Stomach (tissue), 9 donors: ENCODE measurements around the gene ZMYND8. TPM values are rescaled to one million over a fixed set of nuclear protein-coding genes. Genes with fewer than 3 reads are reported as not detected.
"Not testable (repeated sequence)": the region's sequence is repeated elsewhere in the genome, so short reads cannot be mapped to it uniquely, and the experiment has no call there.

ENCODE experiments used
- DNase-seq, 2 donors: peaks; one replicate each; pipeline versions ENCODE4 v3.0.0 to v3.0.0-alpha.2; 2013 to 2019
- H3K27ac ChIP-seq, 5 donors: fragments of 200-600 bp in 4 of 5; sonication (generic) in 4 of 5; one replicate each; pipeline ENCODE4 v1.5.1; 2013 to 2019; ENCODE audit warnings: mild to moderate bottlenecking in 1 of 5, moderate library complexity in 1 of 5
- H3K27me3 ChIP-seq, 3 donors: fragments of 200-600 bp; sonication (generic); one replicate each; pipeline ENCODE4 v1.5.1; 2017 to 2019; ENCODE audit warnings: mixed run types in 1 of 3
- H3K36me3 ChIP-seq, 4 donors: fragments of 200-600 bp; sonication (generic); 1 replicate in 3 of 4; 2 replicates in 1 of 4; pipeline ENCODE4 v1.5.1; 2016 to 2019
- H3K4me1 ChIP-seq, 4 donors: fragments of 200-600 bp; sonication (generic); one replicate each; pipeline ENCODE4 v1.5.1; 2016 to 2019
- H3K4me3 ChIP-seq, 4 donors: fragments of 200-600 bp; sonication (generic) in 3 of 4; one replicate each; pipeline ENCODE4 v1.5.1; 2016 to 2019; ENCODE audit warnings: mild to moderate bottlenecking in 1 of 4
- H3K9me3 ChIP-seq, 4 donors: fragments of 200-600 bp; sonication (generic); one replicate each; pipeline ENCODE4 v1.5.1; 2016 to 2019
- EP300 ChIP-seq: sonication (generic); formaldehyde crosslinking; IDR thresholded peaks from one replicate; pipeline ENCODE4 v1.6.1; 2017; ENCODE audit warnings: antibody characterized with exemption
- POLR2A ChIP-seq, 4 donors: fragments of 450-650 bp; IDR thresholded peaks; one replicate each; pipeline ENCODE4 v1.6.1; 2016; ENCODE audit warnings: antibody characterized with exemption in 4 of 4, control low read depth in 2 of 4, mild to moderate bottlenecking in 1 of 4, moderate library complexity in 1 of 4
- POLR2AphosphoS5 ChIP-seq, 3 donors: sonication (generic); formaldehyde crosslinking; IDR thresholded peaks; one replicate each; pipeline ENCODE4 v1.6.1; 2016; ENCODE audit warnings: antibody characterized with exemption in 3 of 3
- WGBS, 5 donors: extraction: QIAGEN DNeasy Blood & Tissue Kit in 3 of 5; methylation state at CpG; one replicate each; pipeline versions ENCODE4 v1.1.5 to v1.1.7; 2013 to 2018; 5-methylcytosine and 5-hydroxymethylcytosine counted together
- intact Hi-C: fragments of 100-400 bp; cut with DNase I; formaldehyde crosslinking; loops from one replicate; pipeline ENCODE4 v1.15.1; 2023; ENCODE audit warnings: low total_unique reads
- polyA plus RNA-seq, 3 donors: library from polyadenylated mRNA; stranded (reverse); fragments of 200-250 nt; gene quantifications; one replicate each; pipeline ENCODE4 v1.2.3, GENCODE V29; 2013
- total RNA-seq, 5 donors: library from RNA; depleted of rRNA; stranded (reverse); fragments of >200 nt; gene quantifications; one replicate each; pipeline versions ENCODE4 v1.1.0 to v1.2.3, GENCODE V29; 2014 to 2016
- TF ChIP-seq, protein P1 (sequence below), 7 experiments: fragments of 450-650 bp in 4 of 7; fragments of 200-600 bp in 3 of 7; sonication (generic) in 3 of 7; IDR thresholded peaks; one replicate each; pipeline ENCODE4 v1.5.1; 2016 to 2019; ENCODE audit warnings: antibody characterized with exemption in 7 of 7, control low read depth in 2 of 7, mild to moderate bottlenecking in 1 of 7
- donor health status: healthy with polysubstance abuse.
- donor health status: Bipolar disorder and iron deficiency.
- donor health status: healthy.

The ZMYND8 gene
- total and polyA plus RNA-seq, 8 donors: 9.2 to 82.6 (median 39.4) TPM

DNA sequence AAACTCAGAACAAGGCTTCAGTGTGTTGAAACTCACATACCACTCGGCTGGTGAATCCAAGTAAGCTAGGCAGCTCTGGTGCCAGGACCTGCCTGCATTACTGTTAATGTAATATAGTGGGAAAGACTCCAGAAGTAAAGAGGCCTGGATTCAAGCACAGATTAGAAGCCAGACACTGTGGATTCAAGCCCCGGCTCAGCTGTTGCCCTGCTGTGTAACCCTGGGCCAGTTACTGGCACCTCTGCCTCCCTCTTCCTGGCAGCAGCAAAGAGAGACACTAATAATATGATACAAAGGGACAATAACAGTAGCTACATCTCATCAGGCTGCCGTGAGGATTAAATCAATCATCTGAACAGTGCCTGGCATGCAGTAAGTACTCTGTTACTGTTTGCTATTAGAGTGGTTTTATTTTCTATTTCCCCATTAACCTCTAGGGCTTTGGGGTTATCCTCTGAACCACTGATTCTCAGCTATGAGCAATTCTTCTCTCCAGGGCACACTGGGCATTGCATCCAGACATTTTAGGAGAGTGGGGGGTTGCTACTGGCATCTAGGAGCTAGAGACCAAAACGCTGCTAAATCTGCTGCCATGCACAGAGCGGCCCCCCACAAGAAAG lies 92.9 kb downstream of the ZMYND8 start:
- H3K4me3 ChIP-seq: no peak overlapping the region
- TF ChIP-seq EP300 (no peak), POLR2AphosphoS5 (IDR thresholded peaks at IDR 0.05) (peak in 1 of 3 donors; percentile 7)
- H3K4me1 ChIP-seq: peaks cover 14 to 37% (median 29%) of the 10 kb centered on the region in 4 donors
- intact Hi-C loops: loop anchor here (10.0 kb wide), 1 partner anchor 361 kb away; no protein-coding TSS in a partner anchor
- DNase-seq: peak in 1 of 2 donors; percentile 27
- peak overlapping the region in 3 of 5 donors; percentile 33 to 52 (median 44) for H3K27ac ChIP-seq
- peaks cover 19 to 92% (median 90%) of the 10 kb centered on the region in 4 donors for H3K36me3 ChIP-seq
- H3K27me3 ChIP-seq: no peaks in the 10 kb centered on the region
- WGBS, 5 donors: 50 to 69% (median 61%) methylated on average over 5 of the region's 5 CpGs
- H3K9me3 ChIP-seq: no peaks in the 10 kb centered on the region

DNA sequence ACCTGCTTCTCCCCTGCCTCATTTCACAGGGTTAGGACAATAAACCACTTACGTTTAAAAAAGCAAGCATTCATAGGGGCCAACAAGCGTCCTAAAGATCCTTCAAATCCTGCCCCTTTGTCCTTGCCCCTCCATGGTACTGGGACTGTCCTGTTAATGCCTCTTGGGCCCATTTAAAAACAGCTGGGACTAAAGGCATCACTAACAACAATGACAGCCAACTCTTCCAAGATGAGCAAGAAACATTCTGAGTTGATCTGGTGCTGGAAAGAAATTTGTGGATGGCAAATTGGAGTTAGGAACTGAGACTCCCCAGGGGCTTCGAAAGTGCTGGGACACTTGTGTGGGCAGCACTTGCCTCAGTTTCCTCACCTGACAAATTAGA lies 93.4 kb downstream of the ZMYND8 start:
- Histone ChIP-seq H3K9me3 (no peaks in the 10 kb centered on the region), H3K27me3 (no peaks in the 10 kb centered on the region), H3K4me1 (peaks cover 16 to 43% (median 30%) of the 10 kb centered on the region in 4 donors), H3K36me3 (peaks cover 19 to 92% (median 87%) of the 10 kb centered on the region in 4 donors), H3K27ac (peak overlapping the region in 3 of 5 donors; percentile 18 to 52 (median 44)), H3K4me3 (no peak overlapping the region)
- TF ChIP-seq POLR2AphosphoS5 (IDR thresholded peaks at IDR 0.05): no peak
- TF ChIP-seq, protein P1, sequence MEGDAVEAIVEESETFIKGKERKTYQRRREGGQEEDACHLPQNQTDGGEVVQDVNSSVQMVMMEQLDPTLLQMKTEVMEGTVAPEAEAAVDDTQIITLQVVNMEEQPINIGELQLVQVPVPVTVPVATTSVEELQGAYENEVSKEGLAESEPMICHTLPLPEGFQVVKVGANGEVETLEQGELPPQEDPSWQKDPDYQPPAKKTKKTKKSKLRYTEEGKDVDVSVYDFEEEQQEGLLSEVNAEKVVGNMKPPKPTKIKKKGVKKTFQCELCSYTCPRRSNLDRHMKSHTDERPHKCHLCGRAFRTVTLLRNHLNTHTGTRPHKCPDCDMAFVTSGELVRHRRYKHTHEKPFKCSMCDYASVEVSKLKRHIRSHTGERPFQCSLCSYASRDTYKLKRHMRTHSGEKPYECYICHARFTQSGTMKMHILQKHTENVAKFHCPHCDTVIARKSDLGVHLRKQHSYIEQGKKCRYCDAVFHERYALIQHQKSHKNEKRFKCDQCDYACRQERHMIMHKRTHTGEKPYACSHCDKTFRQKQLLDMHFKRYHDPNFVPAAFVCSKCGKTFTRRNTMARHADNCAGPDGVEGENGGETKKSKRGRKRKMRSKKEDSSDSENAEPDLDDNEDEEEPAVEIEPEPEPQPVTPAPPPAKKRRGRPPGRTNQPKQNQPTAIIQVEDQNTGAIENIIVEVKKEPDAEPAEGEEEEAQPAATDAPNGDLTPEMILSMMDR (IDR thresholded peaks at IDR 0.05): no peak
- no peak for TF ChIP-seq POLR2A (IDR thresholded peaks at IDR 0.05)
- no peak for TF ChIP-seq EP300
- WGBS, 5 donors: 82 to 90% (median 84%) methylated on average over 3 of the region's 3 CpGs
- intact Hi-C loops: loop anchor here (10.0 kb wide), 1 partner anchor 362 kb away; no protein-coding TSS in a partner anchor
- no peak for DNase-seq

GRCh38 chr20:47262365-47263013 lies 94.0 kb downstream of the ZMYND8 start:
- intact Hi-C loops: loop anchor here (10.0 kb wide), 1 partner anchor 362 kb away; no protein-coding TSS in a partner anchor
- TF ChIP-seq POLR2AphosphoS5 (IDR thresholded peaks at IDR 0.05) (no peak), POLR2A (IDR thresholded peaks at IDR 0.05) (no peak), EP300 (no peak)
- TF ChIP-seq, protein P1 (IDR thresholded peaks at IDR 0.05): no peak
- peak overlapping the region in 3 of 5 donors; percentile 18 to 52 (median 44) for H3K27ac ChIP-seq

GRCh38 chr20:47262008-47262364 lies 94.5 kb downstream of the ZMYND8 start:
- intact Hi-C loops: loop anchor here (10.0 kb wide), 1 partner anchor 363 kb away; no protein-coding TSS in a partner anchor
- no peaks in the 10 kb centered on the region for H3K27me3 ChIP-seq
- peaks cover 19 to 84% (median 77%) of the 10 kb centered on the region in 4 donors for H3K36me3 ChIP-seq
- H3K9me3 ChIP-seq: no peaks in the 10 kb centered on the region
- no peak overlapping the region for H3K4me3 ChIP-seq
- TF ChIP-seq POLR2AphosphoS5 (IDR thresholded peaks at IDR 0.05): no peak
- no peak for TF ChIP-seq EP300
- TF ChIP-seq, protein P1 (IDR thresholded peaks at IDR 0.05): no peak
- no peak for TF ChIP-seq POLR2A (IDR thresholded peaks at IDR 0.05)
- 93 to 96% (median 95%) methylated on average over 8 of the region's 8 CpGs for WGBS, 5 donors
- peaks cover 16 to 49% (median 30%) of the 10 kb centered on the region in 4 donors for H3K4me1 ChIP-seq
- no peak for DNase-seq
- H3K27ac ChIP-seq: peak overlapping the region in 1 of 5 donors; percentile 44

More at GRCh38 chr20:47262365-47263013, 94.0 kb downstream of the ZMYND8 start:
- Histone ChIP-seq H3K9me3 (no peaks in the 10 kb centered on the region), H3K36me3 (peaks cover 19 to 90% (median 81%) of the 10 kb centered on the region in 4 donors), H3K4me1 (peaks cover 16 to 47% (median 30%) of the 10 kb centered on the region in 4 donors), H3K4me3 (no peak overlapping the region), H3K27me3 (no peaks in the 10 kb centered on the region)
- DNase-seq: no peak
- 61 to 72% (median 65%) methylated on average over 15 of the region's 15 CpGs for WGBS, 5 donors

DNA sequence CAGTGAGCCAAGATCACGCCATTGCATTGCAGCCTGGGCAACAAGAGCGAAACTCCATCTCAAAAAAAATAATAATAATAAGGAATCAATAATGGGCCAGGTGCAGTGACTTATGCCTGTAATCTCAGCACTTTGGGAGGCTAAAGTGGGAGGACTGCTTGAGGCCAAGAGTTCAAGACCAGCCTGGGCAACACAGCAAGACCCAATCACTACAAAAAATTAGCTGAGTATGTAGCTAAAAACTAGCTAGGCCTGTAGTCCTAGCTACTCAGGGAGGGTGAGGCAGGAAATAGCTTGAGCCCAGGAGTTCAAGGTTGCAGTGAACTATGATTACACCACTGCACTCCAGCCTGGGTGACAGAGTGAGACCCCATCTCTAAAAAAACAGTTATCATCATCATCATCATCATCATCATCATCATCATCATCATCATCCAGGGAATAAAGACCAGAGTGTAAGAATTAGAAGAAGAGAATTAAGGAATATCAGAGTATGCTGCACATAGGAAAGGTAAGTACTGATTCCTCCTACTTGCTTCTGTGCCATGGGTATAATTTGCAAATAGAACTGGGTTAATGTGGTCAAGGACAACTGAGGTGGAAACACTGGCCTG lies 95.2 kb downstream of the ZMYND8 start:
- intact Hi-C loops: loop anchor here (10.0 kb wide), 1 partner anchor 364 kb away; no protein-coding TSS in a partner anchor
- H3K9me3 ChIP-seq, H3K27ac ChIP-seq, DNase-seq, H3K27me3 ChIP-seq, H3K4me3 ChIP-seq: not testable (repeated sequence)
- WGBS, 5 donors: 94 to 100% (median 98%) methylated on average over 2 of the region's 2 CpGs
- Histone ChIP-seq H3K4me1 (peaks cover 16 to 53% (median 33%) of the 10 kb centered on the region in 4 donors), H3K36me3 (peaks cover 19 to 82% (median 75%) of the 10 kb centered on the region in 4 donors)

DNA sequence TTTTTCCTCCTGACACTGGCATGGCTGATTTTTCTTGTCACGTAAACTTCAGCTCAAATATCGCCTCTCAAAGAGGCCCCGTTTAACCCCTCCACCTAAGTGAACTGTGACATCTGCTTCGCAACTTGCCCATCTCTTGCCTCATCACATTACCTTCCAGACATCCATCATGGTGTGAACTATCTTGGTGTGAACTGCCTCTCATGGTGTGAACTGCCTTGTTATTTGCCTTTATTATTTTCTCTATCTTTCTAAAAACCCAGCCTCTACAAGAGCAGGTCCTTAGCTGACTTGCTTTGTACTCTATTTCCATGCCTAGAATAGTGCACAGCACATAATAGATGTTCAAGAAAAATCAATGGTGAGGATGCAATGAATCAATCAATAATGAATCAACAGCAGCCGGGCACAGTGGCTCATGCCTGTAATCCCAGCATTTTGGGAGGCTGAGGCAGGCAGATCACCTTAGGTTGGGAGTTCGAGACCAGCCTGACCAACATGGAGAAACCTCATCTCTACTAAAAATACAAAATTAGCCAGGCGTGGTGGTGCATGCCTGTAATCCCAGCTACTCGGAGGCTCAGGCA lies 95.9 kb downstream of the ZMYND8 start:
- intact Hi-C loops: loop anchor here (10.0 kb wide), 1 partner anchor 364 kb away; no protein-coding TSS in a partner anchor
- H3K27ac ChIP-seq, H3K27me3 ChIP-seq, H3K9me3 ChIP-seq, H3K4me3 ChIP-seq, DNase-seq: not testable (repeated sequence)
- Histone ChIP-seq H3K36me3 (peaks cover 19 to 83% (median 71%) of the 10 kb centered on the region in 4 donors), H3K4me1 (peaks cover 16 to 53% (median 33%) of the 10 kb centered on the region in 4 donors)
- WGBS, 5 donors: 90 to 98% (median 97%) methylated on average over 8 of the region's 8 CpGs
